SK-MEL-5 (cell line): ENCODE measurements around the gene ABCC4. TPM values are rescaled to one million over a fixed set of nuclear protein-coding genes. Genes with fewer than 3 reads are reported as not detected.

Source experiments
- DNase-seq: peaks from one replicate; pipeline ENCODE4 v3.0.0-alpha.2; 2016; ENCODE audit warnings: low read depth, low spot score
- in situ Hi-C: cut with HindIII; loops from 2 replicates; pipeline ENCODE4 v1.10.0; 2016; ENCODE audit warnings: low sequenced_read_pairs, high pct_unique_total_duplicates, low pct_unique_long_range_greater_than_20kb
- small RNA-seq, 2 experiments: library from RNA; depleted of rRNA; stranded (forward); fragments of <200 nt; gene quantifications; one replicate each; pipeline ENCODE3, GENCODE V24; 2014
- total RNA-seq: library from RNA; depleted of rRNA; stranded (reverse); fragments of >200 nt; shearing (Covaris generic); gene quantifications from 2 replicates; pipeline ENCODE4 v1.2.3, GENCODE V29; 2014

The ABCC4 gene
- total RNA-seq, 1 experiment from 2014 or later, result 95.1 TPM

DNA sequence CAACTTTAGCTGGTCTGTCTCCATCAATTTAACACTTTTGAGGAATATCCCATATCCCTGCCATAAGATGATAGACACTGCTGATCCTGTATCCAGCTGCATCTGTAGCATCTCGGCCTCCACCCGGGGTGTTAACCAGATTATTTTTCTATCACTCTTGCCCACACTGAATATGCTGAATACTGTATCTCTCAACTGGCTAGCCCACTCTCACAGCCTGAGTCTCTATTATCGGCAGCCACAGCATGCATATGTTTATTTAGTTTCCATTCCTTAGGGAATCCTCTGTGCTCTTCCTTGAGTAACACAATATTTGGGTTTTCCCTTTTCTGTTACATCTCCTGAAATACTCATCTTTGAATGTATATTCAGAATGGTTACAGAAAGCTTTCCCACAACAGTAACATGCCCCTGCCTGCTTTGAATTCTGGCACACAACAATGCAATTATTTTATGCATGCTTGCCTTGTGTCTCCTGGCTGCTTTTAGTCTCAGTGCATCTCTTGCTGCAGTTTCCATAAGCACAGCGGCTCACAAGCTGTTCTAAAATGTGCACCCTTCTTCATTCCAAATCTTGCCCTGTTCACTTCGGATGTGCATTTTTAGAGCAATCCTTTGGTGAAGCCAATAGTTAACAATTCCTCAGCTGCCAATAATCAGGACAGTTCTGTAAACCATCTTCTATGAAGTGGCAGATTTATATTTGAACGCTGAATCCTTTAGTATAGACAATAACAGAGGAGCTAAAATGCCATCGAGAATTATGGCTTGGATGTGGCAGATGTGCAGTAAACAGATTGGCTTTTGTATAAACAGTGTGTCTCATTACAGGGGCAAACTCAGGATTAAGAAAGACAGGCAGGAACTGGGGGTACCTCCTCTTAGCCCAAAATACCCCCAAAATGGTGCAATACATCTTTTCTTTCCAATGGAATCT lies 327.0 kb downstream of the ABCC4 start:
- no peak for DNase-seq
- in situ Hi-C loops, result no loop called here

DNA sequence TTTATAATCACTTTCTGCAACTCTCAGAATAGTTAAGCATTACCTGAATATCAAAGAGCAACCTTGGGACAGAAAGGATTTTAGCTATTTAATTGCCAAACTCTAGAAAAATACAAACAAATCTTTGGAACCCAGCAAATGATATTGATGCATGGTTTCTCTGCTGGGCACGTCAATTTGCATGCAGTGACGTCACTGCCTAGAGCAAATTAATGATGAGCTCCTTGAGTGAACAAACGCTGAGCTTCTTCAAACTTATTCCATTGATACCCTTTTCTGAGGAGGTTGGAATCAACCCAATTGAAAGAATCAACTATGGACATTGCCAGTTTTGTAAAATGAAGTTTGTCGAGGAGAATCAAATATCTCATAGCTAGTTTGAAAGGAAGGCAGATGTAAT lies 329.0 kb downstream of the ABCC4 start:
- no peak for DNase-seq
- in situ Hi-C loops, result no loop called here

Small RNAs within 50 kb of the gene (small RNA-seq; reads per million reads assigned to genes)
- gene RNU6-62P (0 reads per million in 2 experiments), gene RNY3P8 (0 to 0.05 reads per million in 2 experiments), gene RNY4P27 (0 to 2.3 reads per million in 2 experiments)
